Measurements from ENCODE around the gene INPP5A. TPM values are rescaled to one million over a fixed set of nuclear protein-coding genes. Genes with fewer than 3 reads are reported as not detected.
A peak's percentile ranks its signal among the peaks of the same experiment; 100 is the strongest.

The INPP5A gene
- total and polyA plus RNA-seq, 2 of the 13 experiments (the other 11 are each of a cell fraction or from before 2014, with no cell fraction given): 17.5 to 37.9 TPM

- ATAC-seq (no peak), DNase-seq (ENCODE audit: low spot score) (no peak), FAIRE-seq (no peak)
- Histone ChIP-seq H3K79me2 (ENCODE audit: insufficient read depth, low read length) (no peaks in the 10 kb centered on the region), H4K20me1 (ENCODE audit: insufficient read depth, low read length) (no peaks in the 10 kb centered on the region), H3K4me2 (ENCODE audit: low read depth, low read length) (no peak overlapping the region), H3K27me3 (ENCODE audit: control insufficient read depth in 1 of 2, insufficient read depth in 2 of 2, low read length in 2 of 2) (no peaks in the 10 kb centered on the region), H3K4me3 (replicated peaks in 1 of 3; ENCODE audit: insufficient read depth in 1 of 3, low read depth in 2 of 3, low read length in 3 of 3) (no peak overlapping the region), H3K27ac (ENCODE audit: extremely low read length, insufficient read depth, low read length) (no peak overlapping the region), H3K9me3 (ENCODE audit: low read length) (peaks cover 12% of the 10 kb centered on the region), H3K36me3 (replicated peaks in 1 of 2; ENCODE audit: control insufficient read depth in 1 of 2, insufficient read depth in 2 of 2, low read length in 2 of 2) (no peaks in the 10 kb centered on the region), H3K4me1 (ENCODE audit: insufficient read depth, low read length) (no peaks in the 10 kb centered on the region), H2AFZ (ENCODE audit: low read length) (no peak overlapping the region), H3K9ac (ENCODE audit: insufficient read depth, low read depth, low read length) (no peak overlapping the region)
- in situ Hi-C loops (cut with HindIII; ENCODE audit: extremely low pct_ligation_motif_present, low pct_unique_long_range_greater_than_20kb) (no loop called here), intact Hi-C loops (cut with micrococcal nuclease; ENCODE audit: unreplicated experiment) (no loop called here)
- BruUV-seq (replicated peaks): no TSS peak
- ChIA-PET CTCF (ENCODE audit: low intra/inter-chr PET ratio, low total read pairs) (no interaction called here), POLR2A (no interaction called here)
- 95% methylated on average over 12 of the region's 12 CpGs for WGBS (ENCODE audit: low lambda C conversion rate)
- TF ChIP-seq SP140L (CRISPR knock-in tag; IDR thresholded peaks at IDR 0.05; ENCODE audit: borderline replicate concordance) (no peak), PCBP1 (IDR thresholded peaks at IDR 0.05; ENCODE audit: borderline replicate concordance, low read depth, low read length) (0 out of 2 replicates have a peak, but pooled peaks have one; percentile 15)
Measured at GRCh38 chr10:132624847-132625471, 87.4 kb downstream of the INPP5A start.

- no peak overlapping the region for H2AFZ ChIP-seq (ENCODE audit: low read length)
- peaks cover 3% of the 10 kb centered on the region; the same call in 1 of the 2 replicates for H3K9me3 ChIP-seq (ENCODE audit: low read length)
- in situ Hi-C loops (cut with HindIII; ENCODE audit: extremely low pct_ligation_motif_present, low pct_unique_long_range_greater_than_20kb): no loop called here
- ATAC-seq (no peak; the same call in 2 of the 3 replicates), DNase-seq (ENCODE audit: low spot score) (no peak), FAIRE-seq (no peak)
- WGBS (ENCODE audit: low lambda C conversion rate): 94% methylated on average over 21 of the region's 24 CpGs
- H4K20me1 ChIP-seq (ENCODE audit: insufficient read depth, low read length): no peaks in the 10 kb centered on the region
- POLR2A ChIA-PET: no interaction called here
- H3K27me3 ChIP-seq (ENCODE audit: control insufficient read depth in 1 of 2, insufficient read depth in 2 of 2, low read length in 2 of 2): no peaks in the 10 kb centered on the region
- H3K79me2 ChIP-seq (ENCODE audit: insufficient read depth, low read length): no peaks in the 10 kb centered on the region
- BruUV-seq (replicated peaks): no TSS peak
- H3K4me2 ChIP-seq (ENCODE audit: low read depth, low read length): no peak overlapping the region
- H3K27ac ChIP-seq (ENCODE audit: extremely low read length, insufficient read depth, low read length): no peak overlapping the region
- no peak overlapping the region for H3K9ac ChIP-seq (ENCODE audit: insufficient read depth, low read depth, low read length)
- no peaks in the 10 kb centered on the region for H3K4me1 ChIP-seq (ENCODE audit: insufficient read depth, low read length)
- no peaks in the 10 kb centered on the region for H3K36me3 ChIP-seq (replicated peaks in 1 of 2; ENCODE audit: control insufficient read depth in 1 of 2, insufficient read depth in 2 of 2, low read length in 2 of 2)
- CTCF ChIA-PET (ENCODE audit: low intra/inter-chr PET ratio, low total read pairs): no interaction called here
- intact Hi-C loops (cut with micrococcal nuclease; ENCODE audit: unreplicated experiment): no loop called here
- H3K4me3 ChIP-seq (replicated peaks in 1 of 3; ENCODE audit: insufficient read depth in 1 of 3, low read depth in 2 of 3, low read length in 3 of 3): no peak overlapping the region
- TF ChIP-seq GATAD1 (CRISPR knock-in tag; IDR thresholded peaks at IDR 0.05): no peak
- no peak for TF ChIP-seq JUN (CRISPR knock-in tag; IDR thresholded peaks at IDR 0.05)
- no peak for TF ChIP-seq ZNF589 (CRISPR knock-in tag; conservative IDR thresholded peaks at IDR 0.05)
- TF ChIP-seq SP2 (CRISPR knock-in tag; IDR thresholded peaks at IDR 0.05): no peak
- no peak for TF ChIP-seq MAZ (IDR thresholded peaks at IDR 0.05; ENCODE audit: borderline replicate concordance, low read depth, low read length)
- TF ChIP-seq MAZ (CRISPR knock-in tag; IDR thresholded peaks at IDR 0.05; ENCODE audit: low read depth): no peak
- TF ChIP-seq NR1H2 (CRISPR knock-in tag; IDR thresholded peaks at IDR 0.05; ENCODE audit: borderline replicate concordance, low read depth): no peak
- no peak for TF ChIP-seq DZIP1 (CRISPR knock-in tag; IDR thresholded peaks at IDR 0.05)
- TF ChIP-seq ZMYM2 (CRISPR knock-in tag; IDR thresholded peaks at IDR 0.05): no peak
- TF ChIP-seq ZNF33B (CRISPR knock-in tag; IDR thresholded peaks at IDR 0.05): no peak
- TF ChIP-seq PCBP2 (optimal IDR thresholded peaks at IDR 0.05; ENCODE audit: low read depth, low read length, poor library complexity, severe bottlenecking): no peak
- TF ChIP-seq CHCHD3 (CRISPR knock-in tag; IDR thresholded peaks at IDR 0.05): no peak
- TF ChIP-seq ZNF296 (CRISPR knock-in tag; conservative IDR thresholded peaks at IDR 0.05): no peak
- no peak for TF ChIP-seq ZNF431 (CRISPR knock-in tag; IDR thresholded peaks at IDR 0.05; ENCODE audit: borderline replicate concordance, low read depth)
Measured at GRCh38 chr10:132626019-132626760, 88.6 kb downstream of the INPP5A start.

Data from HepG2 (cell line).